Heart left ventricle (tissue), 16 donors: ENCODE measurements around the gene EMC8. TPM values are rescaled to one million over a fixed set of nuclear protein-coding genes. Genes with fewer than 3 reads are reported as not detected.
A peak's percentile ranks its signal among the peaks of the same experiment; 100 is the strongest.
"Not testable (repeated sequence)": the region's sequence is repeated elsewhere in the genome, so short reads cannot be mapped to it uniquely, and the experiment has no call there.

Source experiments
- ATAC-seq, 4 donors: fragments of 200-7000 bp; cut with Tn5 transposase; one replicate each; pipeline ENCODE4 v1.9.1; 2020 to 2022; ENCODE audit warnings: moderate library complexity in 4 of 4, mild to moderate bottlenecking in 3 of 4, moderate number of reproducible peaks in 1 of 4
- DNase-seq, 5 donors: peaks; one replicate each; pipeline ENCODE4 v3.0.0-alpha.2; 2020
- H3K27ac ChIP-seq, 12 donors: fragments of 200-600 bp; sonication (generic) in 4 of 12; one replicate each; pipeline versions ENCODE4 v1.5.0 to v1.8.0; 2016 to 2022; ENCODE audit warnings: mild to moderate bottlenecking in 2 of 12
- H3K27me3 ChIP-seq, 9 donors: fragments of 200-600 bp; sonication (generic) in 2 of 9; one replicate each; pipeline versions ENCODE4 v1.5.1 to v1.8.0; 2016 to 2022; ENCODE audit warnings: mild to moderate bottlenecking in 3 of 9
- H3K36me3 ChIP-seq, 9 donors: fragments of 200-600 bp; sonication (generic) in 2 of 9; one replicate each; pipeline versions ENCODE4 v1.5.0 to v1.8.0; 2018 to 2022; ENCODE audit warnings: mild to moderate bottlenecking in 2 of 9
- H3K4me1 ChIP-seq, 12 donors: fragments of 200-600 bp; sonication (generic) in 4 of 12; one replicate each; pipeline versions ENCODE4 v1.5.0 to v1.8.0; 2016 to 2022; ENCODE audit warnings: mild to moderate bottlenecking in 3 of 12
- H3K4me3 ChIP-seq, 12 donors: fragments of 200-600 bp; sonication (generic) in 4 of 12; one replicate each; pipeline versions ENCODE4 v1.5.0 to v1.8.0; 2017 to 2022; ENCODE audit warnings: mild to moderate bottlenecking in 9 of 12, moderate library complexity in 4 of 12
- H3K9me3 ChIP-seq, 12 donors: fragments of 200-600 bp; sonication (generic) in 4 of 12; one replicate each; pipeline versions ENCODE4 v1.5.0 to v1.8.0; 2016 to 2022; ENCODE audit warnings: mild to moderate bottlenecking in 1 of 12
- CTCF ChIP-seq, 12 donors: fragments of 200-600 bp; sonication (generic) in 4 of 12; IDR thresholded peaks; one replicate each; pipeline versions ENCODE4 v1.5.0 to v1.8.0; 2018 to 2022; ENCODE audit warnings: antibody characterized with exemption in 12 of 12, mild to moderate bottlenecking in 5 of 12
- POLR2A ChIP-seq, 2 donors: fragments of 450-650 bp; IDR thresholded peaks; one replicate each; pipeline ENCODE4 v1.6.1; 2017; ENCODE audit warnings: antibody characterized with exemption in 2 of 2, mild to moderate bottlenecking in 2 of 2, moderate library complexity in 2 of 2
- WGBS, 4 donors: extraction: QIAGEN DNeasy Blood & Tissue Kit in 2 of 4; methylation state at CpG; one replicate each; pipeline versions ENCODE4 v1.1.5 to v1.1.7; 2013 to 2018; 5-methylcytosine and 5-hydroxymethylcytosine counted together
- intact Hi-C, 10 donors: fragments of 100-400 bp; cut with DNase I; formaldehyde crosslinking; loops; one replicate each; pipeline versions ENCODE4 v1.11.1 to v1.14.2; 2022
- polyA plus RNA-seq, 2 donors: library from polyadenylated mRNA; stranded (reverse); fragments of 200-250 nt; gene quantifications; one replicate each; pipeline ENCODE4 v1.2.3, GENCODE V29; 2013
- total RNA-seq, 9 donors: library from RNA; depleted of rRNA in 2 of 9; stranded (reverse); fragments of >200 nt in 2 of 9; fragmentation: NEBNext Ultra II Directional in 3 of 9; extraction: Animal tissue kit (Norgen Biotek cat#: 25700) in 3 of 9; gene quantifications; one replicate each; pipeline versions ENCODE4 v1.1.0 to v1.2.4, GENCODE V29; 2016 to 2023
- donor health status: ischemic (EF 13 %, LVEDD 7.1; RV severe dilation, severe dysfunction).
- donor health status: healthy with polysubstance abuse.
- donor health status: DM: no; HTN: yes; CAD: no.
- donor health status: DM: no; HTN: no; CAD: no.
- donor health status: ischemic (EF 25% LVEDD 6.9; RV normal size, moderate dysfunction).
- donor health status: ischemic (EF 25% LVEDD 5.7; RV mildly dilated, moderate dysfunction).
- donor health status: healthy.
- donor health status: DM: yes; HTN: yes; CAD: no.
- donor health status: ischemic (EF 35%, LVEDD 5.7; RV mildly dilated, moderate dysfunction).
- donor health status: nonischemic (EF 11% LVEDD 7.7; RV severe dilation, severe dysfunction).
- donor health status: DM: yes; HTN: yes; CAD: no.
- donor health status: PGD.
- donor health status: ischemic (EF 29% LVEDD 5.4; RV normal size, mild dysfunction).
- donor health status: nonischemic (EF 23%, LVEDD 6.1; RV moderate dilation, normal function).

Gene EMC8
- total and polyA plus RNA-seq, 11 donors: 9.2 to 39.1 (median 24.4) TPM

GRCh38 chr16:85838381-85838780 is 39.0 kb upstream of the EMC8 start:
- 75 to 86% (median 79%) methylated on average over 11 of the region's 11 CpGs for WGBS, 4 donors
- no peak for DNase-seq
- H3K9me3 ChIP-seq: peaks cover 0 to 3% (median 0%) of the 10 kb centered on the region in 12 donors
- H3K4me3 ChIP-seq: no peak overlapping the region
- H3K4me1 ChIP-seq: peaks cover 0 to 19% (median 0%) of the 10 kb centered on the region in 12 donors
- no peaks in the 10 kb centered on the region for H3K36me3 ChIP-seq
- peaks cover 0 to 44% (median 10%) of the 10 kb centered on the region in 9 donors for H3K27me3 ChIP-seq
- H3K27ac ChIP-seq: no peak overlapping the region
- TF ChIP-seq POLR2A (IDR thresholded peaks at IDR 0.05): no peak
- no peak for TF ChIP-seq CTCF (IDR thresholded peaks at IDR 0.05)
- intact Hi-C loops: no loop called here
- peak in 1 of 4 donors; percentile 26 for ATAC-seq

GRCh38 chr16:85837654-85838053 is 38.3 kb upstream of the EMC8 start:
- H3K4me3 ChIP-seq, DNase-seq, H3K27ac ChIP-seq, H3K9me3 ChIP-seq, intact Hi-C loops, H3K36me3 ChIP-seq, ATAC-seq: not testable (repeated sequence)
- Histone ChIP-seq H3K4me1 (peaks cover 0 to 25% (median 0%) of the 10 kb centered on the region in 12 donors), H3K27me3 (peaks cover 0 to 51% (median 16%) of the 10 kb centered on the region in 9 donors)
- 88 to 92% (median 90%) methylated on average over 4 of the region's 4 CpGs for WGBS, 4 donors

GRCh38 chr16:85836706-85837582 is 37.6 kb upstream of the EMC8 start:
- Histone ChIP-seq H3K27me3 (peaks cover 0 to 55% (median 18%) of the 10 kb centered on the region in 9 donors), H3K27ac (no peak overlapping the region), H3K9me3 (no peaks in the 10 kb centered on the region), H3K4me1 (peaks cover 0 to 25% (median 0%) of the 10 kb centered on the region in 12 donors), H3K4me3 (no peak overlapping the region), H3K36me3 (no peaks in the 10 kb centered on the region)
- WGBS, 4 donors: 69 to 79% (median 74%) methylated on average over 22 to 24 of the region's 24 CpGs
- no peak for DNase-seq
- intact Hi-C loops: no loop called here
- ATAC-seq: no peak
- TF ChIP-seq CTCF (IDR thresholded peaks at IDR 0.05) (no peak), POLR2A (IDR thresholded peaks at IDR 0.05) (no peak)

- WGBS, 4 donors: 59 to 67% (median 65%) methylated on average over 17 to 22 of the region's 22 CpGs
- intact Hi-C loops: no loop called here
- peaks cover 0 to 25% (median 0%) of the 10 kb centered on the region in 12 donors for H3K4me1 ChIP-seq
- TF ChIP-seq CTCF (IDR thresholded peaks at IDR 0.05): no peak
- TF ChIP-seq POLR2A (IDR thresholded peaks at IDR 0.05): no peak
- DNase-seq (no peak), ATAC-seq (no peak)
- no peak overlapping the region for H3K4me3 ChIP-seq
- peaks cover 0 to 63% (median 18%) of the 10 kb centered on the region in 9 donors for H3K27me3 ChIP-seq
- H3K27ac ChIP-seq: no peak overlapping the region
- H3K9me3 ChIP-seq: no peaks in the 10 kb centered on the region
- no peaks in the 10 kb centered on the region for H3K36me3 ChIP-seq
Measured at GRCh38 chr16:85835956-85836705, 36.8 kb upstream of the EMC8 start.
